Type B pancreatic cell (in vitro differentiated cells): ENCODE data around the gene EGFL7. TPM values are rescaled to one million over a fixed set of nuclear protein-coding genes. Genes with fewer than 3 reads are reported as not detected.

Experiments used
- DNase-seq: peaks from one replicate; pipeline ENCODE4 v3.0.0; 2021; ENCODE audit warnings: mixed read lengths; ENCODE audit not compliant: unreplicated experiment; ENCODE audit errors: extremely low spot score
- H3K27ac Mint-ChIP-seq: 2 replicates; pipeline ENCODE4 v1.8.0; 2021; ENCODE audit warnings: mild to moderate bottlenecking, mixed read lengths
- H3K27me3 Mint-ChIP-seq: 2 replicates; pipeline ENCODE4 v1.8.0; 2021; ENCODE audit warnings: mixed read lengths
- H3K36me3 Mint-ChIP-seq: 2 replicates; pipeline ENCODE4 v1.8.0; 2021; ENCODE audit warnings: mixed read lengths
- H3K4me1 Mint-ChIP-seq: one replicate; pipeline ENCODE4 v1.8.0; 2021; ENCODE audit warnings: mixed read lengths; ENCODE audit not compliant: unreplicated experiment
- H3K4me3 Mint-ChIP-seq: 2 replicates; pipeline ENCODE4 v1.8.0; 2021; ENCODE audit warnings: mild to moderate bottlenecking, mixed read lengths
- H3K9me3 Mint-ChIP-seq: 2 replicates; pipeline ENCODE4 v1.8.0; 2021; ENCODE audit warnings: mixed read lengths
- CTCF ChIP-seq: fragments of 200-600 bp; sonication (generic); conservative IDR thresholded peaks from 2 replicates; pipeline ENCODE4 v1.5.0; 2021; ENCODE audit warnings: antibody characterized with exemption, mild to moderate bottlenecking
- total RNA-seq: library from RNA; stranded (reverse); gene quantifications from 2 replicates; pipeline ENCODE4 v1.2.1, GENCODE V29; 2021; ENCODE audit warnings: low replicate concordance

EGFL7 gene
- total RNA-seq, 1 donor from 2014 or later: 20.7 TPM

GRCh38 chr9:136653323-136654079 is 9.2 kb upstream of the EGFL7 start:
- no peaks in the 10 kb centered on the region for H3K9me3 Mint-ChIP-seq
- peaks cover 6% of the 10 kb centered on the region for H3K4me1 Mint-ChIP-seq
- no peak for TF ChIP-seq CTCF
- H3K36me3 Mint-ChIP-seq: no peaks in the 10 kb centered on the region
- no peak for DNase-seq
- H3K27ac Mint-ChIP-seq: no peak overlapping the region
- no peak overlapping the region for H3K4me3 Mint-ChIP-seq
- peaks cover 4% of the 10 kb centered on the region for H3K27me3 Mint-ChIP-seq

GRCh38 chr9:136654820-136655535 is 7.7 kb upstream of the EGFL7 start:
- TF ChIP-seq CTCF: no peak
- no peaks in the 10 kb centered on the region for H3K9me3 Mint-ChIP-seq
- H3K27ac Mint-ChIP-seq: no peak overlapping the region
- DNase-seq: no peak
- no peaks in the 10 kb centered on the region for H3K36me3 Mint-ChIP-seq
- H3K4me3 Mint-ChIP-seq: no peak overlapping the region
- peaks cover 4% of the 10 kb centered on the region for H3K27me3 Mint-ChIP-seq
- H3K4me1 Mint-ChIP-seq: no peaks in the 10 kb centered on the region

GRCh38 chr9:136655536-136656182 is 7.1 kb upstream of the EGFL7 start:
- H3K4me3 Mint-ChIP-seq: no peak overlapping the region
- TF ChIP-seq CTCF: no peak
- no peak overlapping the region for H3K27ac Mint-ChIP-seq
- DNase-seq: no peak
- no peaks in the 10 kb centered on the region for H3K9me3 Mint-ChIP-seq
- H3K36me3 Mint-ChIP-seq: no peaks in the 10 kb centered on the region
- no peaks in the 10 kb centered on the region for H3K4me1 Mint-ChIP-seq
- peaks cover 4% of the 10 kb centered on the region for H3K27me3 Mint-ChIP-seq

- Mint-ChIP-seq H3K4me3 (no peak overlapping the region), H3K9me3 (no peaks in the 10 kb centered on the region), H3K4me1 (no peaks in the 10 kb centered on the region), H3K36me3 (no peaks in the 10 kb centered on the region), H3K27ac (no peak overlapping the region), H3K27me3 (peaks cover 4% of the 10 kb centered on the region)
- no peak for DNase-seq
- TF ChIP-seq CTCF: no peak
These were observed 6.5 kb upstream of the EGFL7 start for GRCh38 chr9:136656183-136656738.

DNA sequence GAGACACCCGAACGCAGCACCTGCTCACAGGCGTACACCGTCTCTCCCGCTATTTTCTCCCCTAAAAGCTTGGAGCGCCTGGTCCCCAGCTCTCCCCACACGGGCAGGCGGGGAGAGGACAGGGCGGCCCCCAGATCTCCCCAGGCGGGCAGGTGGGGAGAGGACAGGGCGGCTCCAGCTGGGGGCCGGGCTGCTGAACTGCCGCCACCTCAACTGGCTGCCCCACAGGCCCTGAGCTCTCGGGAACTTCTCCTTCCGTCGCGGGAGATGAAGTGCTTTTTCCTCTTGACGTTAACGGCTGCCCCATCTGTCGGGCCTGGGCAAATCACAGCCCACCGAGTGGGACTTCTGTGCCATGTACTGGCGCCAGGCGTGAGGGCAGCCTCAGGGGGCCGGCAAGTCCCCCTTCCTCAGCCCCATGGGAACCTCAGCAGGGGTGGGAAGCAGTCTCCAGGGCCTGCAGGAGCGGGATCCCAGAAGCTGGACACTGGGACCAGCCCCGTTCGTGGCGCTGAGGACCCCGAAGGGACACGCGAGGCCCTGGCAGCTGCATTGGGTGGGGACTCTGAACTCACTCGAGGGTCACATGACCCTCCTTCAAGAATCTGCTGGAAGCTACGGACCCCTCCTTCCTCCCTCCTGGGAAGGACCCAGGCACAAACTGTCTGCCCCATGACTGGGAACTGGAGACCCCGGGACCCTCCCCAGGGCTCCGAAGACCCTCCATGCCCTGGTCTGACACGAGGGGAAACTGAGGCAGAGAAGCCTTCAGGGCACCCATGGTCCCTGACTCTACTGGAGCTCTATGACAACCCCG is 5.7 kb upstream of the EGFL7 start:
- no peaks in the 10 kb centered on the region for H3K4me1 Mint-ChIP-seq
- DNase-seq: no peak
- no peaks in the 10 kb centered on the region for H3K9me3 Mint-ChIP-seq
- H3K36me3 Mint-ChIP-seq: no peaks in the 10 kb centered on the region
- no peak overlapping the region for H3K4me3 Mint-ChIP-seq
- TF ChIP-seq CTCF: no peak
- peaks cover 4% of the 10 kb centered on the region for H3K27me3 Mint-ChIP-seq
- no peak overlapping the region for H3K27ac Mint-ChIP-seq
